Vagina (tissue), 2 donors: ENCODE data around the gene RNF213.

ENCODE experiments used
- POLR2A ChIP-seq, 2 donors: fragments of 450-650 bp; IDR thresholded peaks; one replicate each; pipeline ENCODE4 v1.6.1; 2017; ENCODE audit warnings: antibody characterized with exemption in 2 of 2, mild to moderate bottlenecking in 2 of 2, moderate library complexity in 2 of 2
- POLR2AphosphoS5 ChIP-seq, 2 donors: sonication (generic); formaldehyde crosslinking; IDR thresholded peaks; one replicate each; pipeline ENCODE4 v1.9.0; 2017; ENCODE audit warnings: antibody characterized with exemption in 2 of 2, mild to moderate bottlenecking in 2 of 2, low read depth in 1 of 2; ENCODE audit not compliant: insufficient read depth in 1 of 2
- TF ChIP-seq, protein P1 (sequence below), 3 experiments: fragments of 450-650 bp in 2 of 3; fragments of 200-600 bp in 1 of 3; sonication (generic) in 1 of 3; IDR thresholded peaks; one replicate each; pipeline ENCODE4 v1.5.1; 2017 to 2019; ENCODE audit warnings: antibody characterized with exemption in 3 of 3, mild to moderate bottlenecking in 2 of 3, moderate library complexity in 2 of 3

DNA sequence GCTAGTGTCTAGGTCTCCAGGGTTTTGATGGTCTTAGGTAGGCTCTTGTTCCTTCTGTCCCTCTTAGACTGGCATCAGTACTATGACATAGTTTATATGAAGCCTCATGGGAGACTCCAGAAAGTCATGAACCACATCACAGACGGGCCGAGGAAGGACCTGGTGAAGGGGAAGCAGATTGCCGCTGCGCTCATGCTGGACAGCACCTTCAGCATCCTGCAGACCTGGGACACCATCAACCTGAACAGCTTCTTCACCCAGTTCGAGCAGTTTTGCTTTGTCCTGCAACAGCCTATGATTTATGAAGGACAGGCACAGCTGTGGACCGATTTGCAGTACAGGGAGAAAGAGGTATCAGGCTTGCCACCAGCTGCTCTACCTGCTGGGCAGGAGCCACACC lies 34.0 kb downstream of the RNF213 start:
- TF ChIP-seq, protein P1, sequence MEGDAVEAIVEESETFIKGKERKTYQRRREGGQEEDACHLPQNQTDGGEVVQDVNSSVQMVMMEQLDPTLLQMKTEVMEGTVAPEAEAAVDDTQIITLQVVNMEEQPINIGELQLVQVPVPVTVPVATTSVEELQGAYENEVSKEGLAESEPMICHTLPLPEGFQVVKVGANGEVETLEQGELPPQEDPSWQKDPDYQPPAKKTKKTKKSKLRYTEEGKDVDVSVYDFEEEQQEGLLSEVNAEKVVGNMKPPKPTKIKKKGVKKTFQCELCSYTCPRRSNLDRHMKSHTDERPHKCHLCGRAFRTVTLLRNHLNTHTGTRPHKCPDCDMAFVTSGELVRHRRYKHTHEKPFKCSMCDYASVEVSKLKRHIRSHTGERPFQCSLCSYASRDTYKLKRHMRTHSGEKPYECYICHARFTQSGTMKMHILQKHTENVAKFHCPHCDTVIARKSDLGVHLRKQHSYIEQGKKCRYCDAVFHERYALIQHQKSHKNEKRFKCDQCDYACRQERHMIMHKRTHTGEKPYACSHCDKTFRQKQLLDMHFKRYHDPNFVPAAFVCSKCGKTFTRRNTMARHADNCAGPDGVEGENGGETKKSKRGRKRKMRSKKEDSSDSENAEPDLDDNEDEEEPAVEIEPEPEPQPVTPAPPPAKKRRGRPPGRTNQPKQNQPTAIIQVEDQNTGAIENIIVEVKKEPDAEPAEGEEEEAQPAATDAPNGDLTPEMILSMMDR (IDR thresholded peaks at IDR 0.05): no peak
- TF ChIP-seq POLR2AphosphoS5 (IDR thresholded peaks at IDR 0.05; ENCODE audit: insufficient read depth in 1 of 2, low read depth in 1 of 2) (no peak), POLR2A (IDR thresholded peaks at IDR 0.05) (no peak)
